SK-N-SH (cell line): ENCODE results near the gene UGGT2. TPM values are rescaled to one million over a fixed set of nuclear protein-coding genes. Genes with fewer than 3 reads are reported as not detected.
A peak's percentile ranks its signal among the peaks of the same experiment; 100 is the strongest.

ENCODE experiments used
- CTCF ChIA-PET: fragments of 300-600, 350-600 bp; formaldehyde crosslinking; extraction: SDS; loops from one replicate; lab custom pipeline; 2021; lab: Yijun Ruan, JAX
- POLR2A ChIA-PET: fragments of 350-600 bp; sonication (Branson Sonifier 250); formaldehyde crosslinking; extraction: SDS; loops from one replicate; lab custom pipeline; 2020; ENCODE audit warnings: antibody characterized with exemption, inconsistent platforms; lab: Yijun Ruan, JAX
- DNase-seq: peaks from one replicate; pipeline ENCODE4 v3.0.0; 2012
- H2AFZ ChIP-seq: fragments of 200-600 bp; sonication (generic); 2 replicates; pipeline ENCODE4 v1.8.1; 2016; ENCODE audit warnings: antibody characterized with exemption, mild to moderate bottlenecking, low read depth
- H3F3A ChIP-seq: fragments of 200-600 bp; sonication (generic); replicated peaks from 2 replicates; pipeline ENCODE3; 2016; ENCODE audit warnings: antibody characterized with exemption, mild to moderate bottlenecking; ENCODE audit not compliant: insufficient read depth
- H3K27ac ChIP-seq, 2 experiments: fragments of 200-500 bp in 1 of 2; fragments of 200-600 bp in 1 of 2; sonication (Bioruptor generic) in 1 of 2; sonication (generic), shearing (Covaris generic) in 1 of 2; 2 replicates each; pipeline versions ENCODE4 v1.5.1 to v1.6.1; 2014 to 2016; ENCODE audit warnings: low read depth in 2 of 2, inconsistent platforms in 1 of 2, low read length in 1 of 2, mild to moderate bottlenecking in 1 of 2, mixed read lengths in 1 of 2
- H3K27me3 ChIP-seq: fragments of 200-600 bp; sonication (generic), shearing (Covaris generic); 2 replicates; pipeline ENCODE4 v1.6.1; 2016; ENCODE audit warnings: mixed run types; ENCODE audit not compliant: insufficient read depth
- H3K36me3 ChIP-seq, 2 experiments: fragments of 200-500 bp in 1 of 2; fragments of 200-600 bp in 1 of 2; sonication (Bioruptor generic) in 1 of 2; sonication (generic) in 1 of 2; replicated peaks in 1 of 2; 2 replicates each; pipeline versions ENCODE3 to v1.5.1; 2014 to 2016; ENCODE audit warnings: low read length in 1 of 2, mild to moderate bottlenecking in 1 of 2; ENCODE audit not compliant: insufficient read depth in 2 of 2, control insufficient read depth in 1 of 2
- H3K4me1 ChIP-seq, 2 experiments: fragments of 200-500 bp in 1 of 2; fragments of 200-600 bp in 1 of 2; sonication (Bioruptor generic) in 1 of 2; sonication (generic), shearing (Covaris generic) in 1 of 2; 2 replicates each; pipeline versions ENCODE4 v1.5.1 to v1.6.1; 2014 to 2016; ENCODE audit warnings: low read depth in 1 of 2, low read length in 1 of 2, mixed run types in 1 of 2; ENCODE audit not compliant: insufficient read depth in 2 of 2, control insufficient read depth in 1 of 2
- H3K4me2 ChIP-seq: fragments of 200-600 bp; sonication (generic), shearing (Covaris generic); 2 replicates; pipeline ENCODE4 v1.6.1; 2017; ENCODE audit warnings: mixed run types
- H3K4me3 ChIP-seq, 2 experiments: fragments of 200-500 bp in 1 of 2; fragments of 200-600 bp in 1 of 2; sonication (Bioruptor generic) in 1 of 2; sonication (generic), shearing (Covaris generic) in 1 of 2; 2 replicates each; pipeline versions ENCODE4 v1.5.1 to v1.8.1; 2014 to 2016; ENCODE audit warnings: low read depth in 2 of 2, inconsistent platforms in 1 of 2, low read length in 1 of 2, mild to moderate bottlenecking in 1 of 2, mixed read lengths in 1 of 2, moderate library complexity in 1 of 2
- H3K79me2 ChIP-seq: fragments of 200-600 bp; sonication (generic); 2 replicates; pipeline ENCODE4 v1.8.1; 2017; ENCODE audit warnings: mild to moderate bottlenecking; ENCODE audit not compliant: insufficient read depth
- H3K9ac ChIP-seq: fragments of 200-600 bp; sonication (generic); 2 replicates; pipeline ENCODE4 v1.6.1; 2017; ENCODE audit warnings: mixed run types
- H3K9me2 ChIP-seq: fragments of 200-600 bp; sonication (generic); 2 replicates; pipeline ENCODE4 v1.6.1; 2017; ENCODE audit warnings: mixed run types
- H3K9me3 ChIP-seq: fragments of 200-600 bp; sonication (generic); 2 replicates; pipeline ENCODE4 v1.6.1; 2017; ENCODE audit warnings: mixed run types, mild to moderate bottlenecking, moderate library complexity
- H4K20me1 ChIP-seq: fragments of 200-600 bp; sonication (generic); 2 replicates; pipeline ENCODE4 v1.6.1; 2017; ENCODE audit warnings: mild to moderate bottlenecking, mixed run types; ENCODE audit not compliant: insufficient read depth
- CTCF ChIP-seq: fragments of 200-600 bp; sonication (generic); IDR thresholded peaks from 2 replicates; pipeline ENCODE4 v1.6.1; 2017; ENCODE audit warnings: antibody characterized with exemption, mild to moderate bottlenecking, moderate library complexity
- FOSL2 ChIP-seq: IDR thresholded peaks from 2 replicates; pipeline ENCODE4 v1.4.0; 2012; ENCODE audit warnings: low read depth, mild to moderate bottlenecking, moderate library complexity, borderline replicate concordance
- GABPA ChIP-seq: IDR thresholded peaks from 2 replicates; pipeline ENCODE4 v1.4.0; 2012; ENCODE audit warnings: low read depth, mild to moderate bottlenecking
- JUND ChIP-seq: IDR thresholded peaks from 2 replicates; pipeline ENCODE4 v1.4.0; 2012
- MEF2A ChIP-seq: IDR thresholded peaks from 2 replicates; pipeline ENCODE4 v1.4.0; 2012; ENCODE audit warnings: low read depth, borderline replicate concordance
- NFIC ChIP-seq: IDR thresholded peaks from 2 replicates; pipeline ENCODE4 v1.4.0; 2012; ENCODE audit warnings: borderline replicate concordance
- PBX3 ChIP-seq: IDR thresholded peaks from 2 replicates; pipeline ENCODE4; 2012
- RAD21 ChIP-seq: IDR thresholded peaks from 2 replicates; pipeline ENCODE4 v1.6.1; 2012; ENCODE audit warnings: mild to moderate bottlenecking, low read length
- RCOR1 ChIP-seq: fragments of 150-350 bp; IDR thresholded peaks from 2 replicates; pipeline ENCODE4 v1.6.1; 2017; ENCODE audit warnings: antibody characterized with exemption, low read length
- SIN3A ChIP-seq: IDR thresholded peaks from 2 replicates; pipeline ENCODE4 v1.6.1; 2012; ENCODE audit warnings: low read depth, mild to moderate bottlenecking, low read length, moderate library complexity, borderline replicate concordance
- TCF12 ChIP-seq: IDR thresholded peaks from 2 replicates; pipeline ENCODE4 v1.4.0; 2012
- TEAD4 ChIP-seq: IDR thresholded peaks from 2 replicates; pipeline ENCODE4 v1.4.0; 2012; ENCODE audit warnings: mild to moderate bottlenecking, borderline replicate concordance; ENCODE audit not compliant: insufficient read depth
- USF2 ChIP-seq: fragments of 150-350 bp; IDR thresholded peaks from 2 replicates; pipeline ENCODE4 v1.6.1; 2017; ENCODE audit warnings: antibody characterized with exemption, low read length, low read depth, borderline replicate concordance
- YY1 ChIP-seq: IDR thresholded peaks from 2 replicates; pipeline ENCODE4 v1.4.0; 2012; ENCODE audit warnings: low read depth, mild to moderate bottlenecking
- WGBS: methylation state at CpG from one replicate; pipeline ENCODE4 v1.1.6; 2017; ENCODE audit warnings: low lambda C conversion rate; 5-methylcytosine and 5-hydroxymethylcytosine counted together
- polyA plus RNA-seq, 3 experiments: library from polyadenylated mRNA; depleted of rRNA; stranded (reverse); fragments of >200 nt; gene quantifications; 2 replicates each; pipeline ENCODE4 v1.2.3, GENCODE V29; 2012
- TF ChIP-seq, protein P1 (sequence below): fragments of 150-350 bp; IDR thresholded peaks from 2 replicates; pipeline ENCODE4 v1.6.1; 2016; ENCODE audit warnings: mild to moderate bottlenecking, low read depth, low read length

UGGT2 gene
- polyA plus RNA-seq, 1 of the 3 experiments (the other 2 are of a cell fraction), result 13.3 TPM

DNA sequence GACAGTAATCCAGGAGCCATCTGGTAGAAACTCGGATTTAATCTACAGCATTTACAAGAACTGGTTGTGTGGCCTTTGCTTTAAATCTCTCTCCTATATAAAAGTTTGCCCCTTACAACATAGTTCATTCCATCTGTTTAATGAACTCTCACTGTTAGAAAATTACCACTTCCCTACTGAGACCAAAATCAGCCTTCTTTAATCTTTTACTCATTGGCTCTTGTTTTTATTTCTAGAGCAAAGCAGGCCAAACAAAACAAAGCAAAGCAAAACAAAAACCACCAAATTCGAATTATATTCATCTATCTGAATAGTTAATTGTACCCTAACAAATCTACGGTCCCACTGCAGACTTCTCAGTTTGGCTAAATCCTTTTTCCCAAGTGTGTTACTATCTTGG lies 127.0 kb downstream of the UGGT2 start:
- no peaks in the 10 kb centered on the region; the same call in 1 of the 2 replicates for H4K20me1 ChIP-seq
- no peaks in the 10 kb centered on the region; the same call in 1 of the 2 replicates for H3K9me3 ChIP-seq
- H3K9ac ChIP-seq, result no peak overlapping the region
- peaks cover 25% of the 10 kb centered on the region for H3F3A ChIP-seq
- no peaks in the 10 kb centered on the region for H3K27me3 ChIP-seq
- H3K4me3 ChIP-seq, result no peak overlapping the region
- H3K27ac ChIP-seq, result peak overlapping the region; percentile 8 to 26; a peak in 3 of 4 replicates
- peak; percentile 19 for DNase-seq
- H3K9me2 ChIP-seq, result no peaks in the 10 kb centered on the region
- no peak overlapping the region for H3K4me2 ChIP-seq
- peaks cover 2 to 35% of the 10 kb centered on the region in 2 experiments for H3K36me3 ChIP-seq
- TF ChIP-seq PBX3 (no peak), GABPA (no peak), YY1 (no peak), NFIC (no peak), MEF2A (no peak)
- POLR2A ChIA-PET, result no interaction called here
- no peak overlapping the region for H2AFZ ChIP-seq
- 74% methylated on average over 3 of the region's 3 CpGs for WGBS
- CTCF ChIA-PET, result no interaction called here
- H3K4me1 ChIP-seq, result peaks cover 0 to 4% of the 10 kb centered on the region in 2 experiments; a peak in 2 of 4 replicates
- no peaks in the 10 kb centered on the region for H3K79me2 ChIP-seq

DNA sequence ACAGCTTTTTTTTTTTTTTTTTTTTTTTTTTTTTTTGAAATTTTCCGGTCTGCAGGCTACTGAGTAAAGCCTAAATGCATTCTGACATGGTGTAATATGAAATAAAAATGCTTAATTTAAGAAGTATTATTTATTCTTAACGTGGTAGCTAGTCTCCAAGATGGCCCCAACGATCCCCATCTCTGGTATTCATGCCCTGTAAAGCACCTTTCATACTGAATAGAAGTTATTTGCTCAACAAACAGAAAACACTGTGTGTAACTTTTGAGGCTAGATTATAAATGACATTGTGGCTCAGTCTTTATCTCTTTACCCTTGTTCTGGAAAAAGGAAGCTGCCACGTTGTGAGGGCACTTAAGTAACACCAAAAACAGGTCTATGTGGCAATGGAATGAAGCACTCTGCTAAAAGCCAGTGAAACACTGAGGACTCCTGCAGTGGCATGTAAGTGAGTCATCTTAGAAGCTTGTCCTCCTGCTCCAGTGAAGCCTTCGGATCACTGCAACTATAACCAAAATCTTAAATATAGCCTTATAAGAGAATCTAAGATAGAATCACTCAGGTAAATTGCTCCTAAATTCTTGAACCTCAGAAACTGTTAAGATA lies 128.7 kb downstream of the UGGT2 start:
- ChIA-PET CTCF (no interaction called here), POLR2A (no interaction called here)
- TF ChIP-seq, protein P1, sequence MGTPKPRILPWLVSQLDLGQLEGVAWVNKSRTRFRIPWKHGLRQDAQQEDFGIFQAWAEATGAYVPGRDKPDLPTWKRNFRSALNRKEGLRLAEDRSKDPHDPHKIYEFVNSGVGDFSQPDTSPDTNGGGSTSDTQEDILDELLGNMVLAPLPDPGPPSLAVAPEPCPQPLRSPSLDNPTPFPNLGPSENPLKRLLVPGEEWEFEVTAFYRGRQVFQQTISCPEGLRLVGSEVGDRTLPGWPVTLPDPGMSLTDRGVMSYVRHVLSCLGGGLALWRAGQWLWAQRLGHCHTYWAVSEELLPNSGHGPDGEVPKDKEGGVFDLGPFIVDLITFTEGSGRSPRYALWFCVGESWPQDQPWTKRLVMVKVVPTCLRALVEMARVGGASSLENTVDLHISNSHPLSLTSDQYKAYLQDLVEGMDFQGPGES, result no peak
- TF ChIP-seq TCF12 (peak; percentile 59), SIN3A (no peak), USF2 (no peak), CTCF (no peak), RAD21 (no peak), TEAD4 (no peak), FOSL2 (peak; percentile 67), JUND (peak; percentile 62), MEF2A (no peak), PBX3 (peak; percentile 38; the same call in 1 of the 2 replicates), RCOR1 (no peak)
- Histone ChIP-seq H3K9me3 (no peaks in the 10 kb centered on the region; the same call in 1 of the 2 replicates), H3K4me1 (peaks cover 0 to 4% of the 10 kb centered on the region in 2 experiments; a peak in 2 of 4 replicates), H3K27me3 (no peaks in the 10 kb centered on the region), H3K4me2 (no peak overlapping the region; the same call in 1 of the 2 replicates), H3F3A (peaks cover 25% of the 10 kb centered on the region), H3K36me3 (peaks cover 2 to 27% of the 10 kb centered on the region in 2 experiments), H3K9ac (no peak overlapping the region), H4K20me1 (no peaks in the 10 kb centered on the region; the same call in 1 of the 2 replicates), H2AFZ (no peak overlapping the region), H3K4me3 (no peak overlapping the region), H3K27ac (peak overlapping the region; percentile 6 to 42; a peak in 2 of 4 replicates), H3K79me2 (no peaks in the 10 kb centered on the region), H3K9me2 (no peaks in the 10 kb centered on the region)
- no peak for DNase-seq
- WGBS, result 61% methylated on average over 5 of the region's 5 CpGs
